Medulla oblongata (tissue), 1 donor: ENCODE data around the gene ATP5PB.

ENCODE experiments used
- DNase-seq: peaks from one replicate; pipeline ENCODE4 v3.0.0-alpha.2; 2015; ENCODE audit errors: extremely low spot score

The ATP5PB gene

DNA sequence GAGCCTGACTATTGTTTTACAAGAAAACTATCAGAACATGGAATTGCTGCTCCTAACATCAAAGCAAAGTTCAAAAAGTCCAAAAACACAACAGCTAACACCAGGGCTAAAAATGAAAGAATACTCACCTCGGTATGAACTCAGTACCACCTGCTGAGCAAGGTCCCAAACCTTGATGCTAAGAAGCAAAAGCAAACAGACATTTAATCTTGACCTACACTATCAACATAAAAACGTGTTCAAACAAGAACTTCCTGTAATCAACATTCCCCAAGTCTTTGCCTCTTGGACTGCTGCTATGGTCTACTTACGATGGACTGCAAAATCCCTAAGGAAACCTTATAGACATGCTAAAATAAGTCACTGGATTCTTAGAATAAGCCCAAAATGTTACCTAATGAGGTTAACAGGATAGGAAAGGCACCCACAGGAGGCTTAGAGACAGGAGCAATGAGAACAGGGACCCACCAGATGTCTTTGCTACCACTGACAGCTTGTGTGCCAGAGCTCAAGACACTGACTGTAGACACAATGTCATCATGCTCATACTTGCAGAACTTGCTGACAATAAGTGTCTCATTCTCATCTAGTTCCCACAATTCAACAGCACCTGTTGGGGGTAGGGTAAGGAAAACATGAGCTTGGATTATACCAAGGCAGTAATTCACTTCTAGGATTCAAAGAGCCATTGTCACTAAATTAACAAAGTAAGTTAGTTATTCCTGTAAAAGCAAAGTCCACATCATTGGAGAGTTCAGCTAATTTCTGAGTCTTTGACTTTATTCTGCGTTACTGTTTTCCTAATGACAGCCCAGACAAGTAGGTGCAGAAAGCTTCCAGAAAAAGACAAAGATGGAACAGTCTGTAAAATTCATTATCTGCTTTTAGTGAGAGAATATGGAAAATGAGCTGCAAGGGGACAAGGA lies 2.0 kb upstream of the ATP5PB start:
- DNase-seq, result no peak

GRCh38 chr1:111448482-111448917 lies 764 bp upstream of the ATP5PB start:
- no peak for DNase-seq

DNA sequence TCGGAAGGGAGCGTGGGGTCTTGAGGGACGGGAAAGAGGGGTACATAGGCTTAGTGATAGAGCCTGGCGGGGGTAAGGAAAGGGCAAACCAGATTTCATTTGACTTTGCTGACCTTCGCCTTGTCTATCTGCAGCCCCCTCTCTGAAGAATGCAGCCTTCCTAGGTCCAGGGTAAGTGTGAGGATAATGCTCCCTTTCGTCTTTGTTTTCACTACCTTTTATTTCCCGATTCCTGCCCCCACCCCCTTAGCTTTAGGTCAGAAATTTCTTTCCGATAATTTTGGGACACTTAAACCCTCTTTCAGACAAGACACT lies 396 bp downstream of the ATP5PB start:
- no peak for DNase-seq

- DNase-seq, result no peak
Observed at GRCh38 chr1:111450185-111450584, 921 bp downstream of the ATP5PB start.

DNA sequence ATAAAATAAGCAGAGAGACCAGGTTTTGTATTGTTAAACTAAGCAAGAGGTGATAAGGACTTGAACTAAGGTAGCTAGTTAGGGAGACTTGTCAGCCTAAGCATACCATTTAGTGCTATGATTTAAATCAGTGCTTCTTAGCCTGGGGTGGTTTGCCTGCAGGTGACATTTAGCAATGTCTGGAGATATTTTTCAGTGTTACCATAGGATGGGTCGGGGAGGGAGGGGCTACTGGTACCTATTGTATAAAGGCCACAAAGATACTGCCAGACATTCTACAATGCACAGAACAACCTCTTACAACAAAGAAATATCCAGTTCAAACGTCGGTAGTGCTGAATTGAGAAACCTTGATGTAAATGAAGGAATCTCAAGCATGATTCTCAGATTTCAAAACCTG lies 3.3 kb downstream of the ATP5PB start:
- no peak for DNase-seq

- DNase-seq, result no peak
Observed at GRCh38 chr1:111453706-111454105, 4.4 kb downstream of the ATP5PB start.

DNA sequence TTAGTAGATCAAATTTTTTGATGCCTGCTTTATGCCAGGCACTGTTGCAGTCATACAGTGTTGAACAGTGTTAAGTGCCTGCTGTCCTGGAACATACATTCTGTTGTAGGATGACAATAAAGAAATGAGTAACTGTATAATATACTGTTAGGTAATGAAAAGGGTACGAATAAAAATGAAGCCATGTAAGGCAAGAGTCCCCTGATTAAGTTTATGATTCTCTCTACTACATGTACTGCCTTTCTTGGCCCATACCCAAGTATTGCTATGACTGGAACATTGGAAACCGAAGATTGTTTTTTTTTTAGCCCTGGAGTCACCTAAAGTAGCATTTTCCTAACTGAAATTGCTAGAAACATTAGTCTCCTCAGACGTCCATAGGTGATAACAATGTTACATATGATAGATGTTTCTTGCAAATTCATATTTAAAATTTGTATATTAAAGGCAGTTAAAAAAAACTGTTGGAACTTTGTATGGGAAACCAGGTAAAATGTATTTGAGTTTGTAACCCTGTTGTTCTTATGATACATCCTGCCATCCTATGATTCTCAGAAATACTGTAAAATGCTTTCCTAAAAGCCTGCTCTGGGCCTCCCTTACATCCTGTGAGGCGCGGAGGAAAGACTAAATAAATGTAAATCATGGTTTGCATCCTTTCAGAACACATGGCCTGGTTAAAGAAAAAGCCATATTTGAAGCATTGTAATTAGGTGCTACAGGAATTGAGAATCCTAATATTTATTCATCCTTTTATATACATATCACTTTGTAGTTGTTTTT lies 5.8 kb downstream of the ATP5PB start:
- no peak for DNase-seq

- no peak for DNase-seq
Observed at GRCh38 chr1:111455642-111456031, 6.4 kb downstream of the ATP5PB start.

DNA sequence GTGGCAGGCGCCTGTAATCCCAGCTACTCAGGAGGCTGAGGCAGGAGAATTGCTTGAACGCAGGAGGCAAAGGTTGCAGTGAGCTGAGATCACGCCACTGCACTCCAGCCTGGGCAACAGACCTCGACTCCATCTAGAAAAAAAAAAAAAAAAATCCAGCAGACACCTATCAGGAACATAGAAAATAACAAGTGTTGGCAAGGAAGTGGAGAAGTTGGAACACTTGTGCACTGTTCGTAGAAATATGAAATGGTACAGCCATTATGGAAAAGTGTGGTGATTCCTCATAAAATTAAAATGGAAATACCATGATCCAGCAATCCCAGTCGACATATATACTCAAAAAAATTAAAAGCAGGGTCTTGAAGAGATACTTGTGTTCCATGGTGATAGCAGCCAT lies 12.5 kb downstream of the ATP5PB start:
- no peak for DNase-seq

GRCh38 chr1:111462370-111463028 lies 13.2 kb downstream of the ATP5PB start:
- DNase-seq, result no peak

DNA sequence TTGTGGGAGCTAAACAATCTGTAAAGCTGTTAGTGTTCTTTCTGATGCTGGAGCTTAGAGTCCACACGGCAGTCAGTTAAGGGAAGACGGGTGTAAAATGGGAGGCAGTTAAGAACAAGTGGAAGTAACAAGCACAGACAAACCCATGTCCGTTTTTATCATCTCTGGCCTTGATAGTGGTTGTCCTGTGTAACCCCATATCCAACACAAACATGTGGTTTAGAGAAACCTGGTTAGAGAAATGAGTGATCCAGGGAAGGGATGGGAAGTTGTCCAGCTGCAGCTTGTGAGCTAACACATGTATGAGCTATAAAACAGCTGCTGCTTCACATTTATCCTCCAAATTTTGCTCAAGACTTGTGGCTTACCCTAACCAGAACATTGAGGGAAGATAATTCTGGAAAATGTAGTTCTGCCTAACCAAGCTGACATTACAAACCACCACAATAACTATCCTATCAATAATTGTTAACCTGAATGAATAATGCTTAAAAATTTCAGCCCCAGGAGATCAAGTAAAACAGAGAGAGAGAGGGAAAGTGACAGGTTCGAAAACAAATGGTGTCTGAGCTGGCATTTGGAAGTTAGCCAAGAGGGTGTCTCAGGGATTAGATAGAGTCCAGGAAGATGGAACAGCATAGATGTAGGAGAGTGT lies 13.9 kb downstream of the ATP5PB start:
- DNase-seq, result no peak

GRCh38 chr1:111465754-111466153 lies 16.5 kb downstream of the ATP5PB start:
- DNase-seq, result no peak

- no peak for DNase-seq
Observed at GRCh38 chr1:111466480-111466879, 17.2 kb downstream of the ATP5PB start.

GRCh38 chr1:111467865-111468716 lies 18.8 kb downstream of the ATP5PB start:
- no peak for DNase-seq

GRCh38 chr1:111468717-111469100 lies 19.4 kb downstream of the ATP5PB start:
- DNase-seq, result no peak

GRCh38 chr1:111469539-111469938 lies 20.3 kb downstream of the ATP5PB start:
- DNase-seq, result no peak

- no peak for DNase-seq
Observed at GRCh38 chr1:111470596-111470995, 21.3 kb downstream of the ATP5PB start.

DNA sequence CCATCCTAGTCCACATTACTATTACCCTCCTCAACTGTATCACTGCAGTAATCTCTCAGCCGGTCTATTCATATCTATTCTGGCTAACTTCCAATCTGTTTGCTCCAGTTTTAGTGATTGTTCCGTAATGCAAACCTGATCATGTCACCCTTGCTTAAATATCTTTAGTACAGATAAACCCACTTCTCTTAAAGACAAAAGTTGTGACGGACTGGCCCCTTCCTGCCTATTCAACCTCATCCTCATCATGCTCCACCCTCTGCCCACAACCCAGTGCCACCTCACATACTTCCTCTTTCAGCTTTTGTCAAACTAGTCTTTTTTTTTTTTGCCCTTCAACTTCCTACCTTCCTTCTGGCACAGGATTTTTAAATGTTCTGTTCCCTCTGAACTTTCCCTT lies 21.7 kb downstream of the ATP5PB start:
- peak; percentile 86 for DNase-seq

DNA sequence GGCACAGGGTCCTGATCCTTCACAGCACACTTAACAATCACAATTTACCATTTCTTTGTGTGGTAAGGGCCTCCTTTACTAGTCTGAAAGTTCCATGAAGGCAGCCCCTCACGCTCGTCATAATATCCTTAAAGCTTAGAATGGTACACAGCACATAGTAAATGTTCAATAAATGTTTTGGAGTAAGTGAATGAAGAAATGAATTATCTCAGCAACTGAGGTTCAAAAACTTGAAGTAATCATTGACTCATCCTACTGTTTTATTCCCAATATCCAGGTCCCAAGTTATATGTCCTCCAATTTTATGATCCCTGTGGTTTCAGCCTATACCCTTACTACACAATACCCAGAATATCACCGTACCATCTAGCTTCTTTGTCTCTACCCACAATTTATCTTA lies 22.3 kb downstream of the ATP5PB start:
- DNase-seq, result no peak

GRCh38 chr1:111474106-111474505 lies 24.8 kb downstream of the ATP5PB start:
- no peak for DNase-seq

GRCh38 chr1:111474521-111474920 lies 25.3 kb downstream of the ATP5PB start:
- DNase-seq, result no peak
